ENCODE measurements around the gene SCGB1A1. TPM values are rescaled to one million over a fixed set of nuclear protein-coding genes. Genes with fewer than 3 reads are reported as not detected.

The SCGB1A1 gene
- polyA plus RNA-seq, 1 donor from 2014 or later: not detected

- Histone ChIP-seq H2AFZ (ENCODE audit: low read depth, low read length) (no peak overlapping the region), H3K4me3 (ENCODE audit: low read length) (no peak overlapping the region), H3K79me2 (replicated peaks; ENCODE audit: insufficient read depth, low read length) (no peaks in the 10 kb centered on the region)
These were observed 14.5 kb downstream of the SCGB1A1 start for GRCh38 chr11:62433141-62433903.

GRCh38 chr11:62433904-62434276 is 15.1 kb downstream of the SCGB1A1 start:
- Histone ChIP-seq H3K4me3 (ENCODE audit: low read length) (no peak overlapping the region), H3K27ac (ENCODE audit: low read length) (no peak overlapping the region), H3F3A (ENCODE audit: insufficient read depth, low read length, poor library complexity, severe bottlenecking) (no peaks in the 10 kb centered on the region), H2AFZ (ENCODE audit: low read depth, low read length) (no peak overlapping the region), H3K36me3 (ENCODE audit: insufficient read depth, low read length) (no peaks in the 10 kb centered on the region), H3K9me2 (ENCODE audit: insufficient read depth, low read length) (no peaks in the 10 kb centered on the region), H3K27me3 (ENCODE audit: insufficient read depth, low read depth, low read length) (no peaks in the 10 kb centered on the region), H3K4me2 (ENCODE audit: low read length) (no peak overlapping the region), H3K79me2 (replicated peaks; ENCODE audit: insufficient read depth, low read length) (no peaks in the 10 kb centered on the region), H4K20me1 (ENCODE audit: insufficient read depth) (no peaks in the 10 kb centered on the region), H3K9ac (ENCODE audit: low read length) (no peak overlapping the region), H3K9me3 (ENCODE audit: low read length) (no peaks in the 10 kb centered on the region)
- TF ChIP-seq EZH2 (IDR thresholded peaks at IDR 0.05; ENCODE audit: borderline replicate concordance, insufficient read depth, low read length, poor library complexity, severe bottlenecking) (no peak), RAD21 (conservative IDR thresholded peaks at IDR 0.05) (no peak), POLR2AphosphoS5 (IDR thresholded peaks at IDR 0.05) (no peak), EP300 (conservative IDR thresholded peaks at IDR 0.05; ENCODE audit: poor library complexity, severe bottlenecking) (no peak), SMC3 (conservative IDR thresholded peaks at IDR 0.05; ENCODE audit: poor library complexity) (no peak), REST (IDR thresholded peaks at IDR 0.05; ENCODE audit: borderline replicate concordance) (no peak), MXI1 (conservative IDR thresholded peaks at IDR 0.05; ENCODE audit: poor library complexity, severe bottlenecking) (no peak), CTCF (IDR thresholded peaks at IDR 0.05; ENCODE audit: poor library complexity, severe bottlenecking) (no peak), TAF1 (IDR thresholded peaks at IDR 0.05; ENCODE audit: low read depth) (no peak)

More at GRCh38 chr11:62433141-62433903, 14.5 kb downstream of the SCGB1A1 start:
- no peak overlapping the region for H3K4me2 ChIP-seq (ENCODE audit: low read length)
- no peak overlapping the region for H3K27ac ChIP-seq (ENCODE audit: low read length)
- no peaks in the 10 kb centered on the region for H4K20me1 ChIP-seq (ENCODE audit: insufficient read depth)
- no peaks in the 10 kb centered on the region for H3F3A ChIP-seq (ENCODE audit: insufficient read depth, low read length, poor library complexity, severe bottlenecking)
- no peaks in the 10 kb centered on the region for H3K27me3 ChIP-seq (ENCODE audit: insufficient read depth, low read depth, low read length)
- no peaks in the 10 kb centered on the region for H3K9me2 ChIP-seq (ENCODE audit: insufficient read depth, low read length)
- H3K36me3 ChIP-seq (ENCODE audit: insufficient read depth, low read length): no peaks in the 10 kb centered on the region
- no peaks in the 10 kb centered on the region for H3K9me3 ChIP-seq (ENCODE audit: low read length)
- H3K9ac ChIP-seq (ENCODE audit: low read length): no peak overlapping the region
- no peak for TF ChIP-seq MXI1 (conservative IDR thresholded peaks at IDR 0.05; ENCODE audit: poor library complexity, severe bottlenecking)

Data from neural cell (in vitro differentiated cells).